Measurements from ENCODE around the gene NEK7.

NEK7 gene

GRCh38 chr1:198206292-198206691 lies 49.5 kb downstream of the NEK7 start:
- no CpG with 5 or more reads among the region's 3 CpGs for WGBS, 2 donors (ENCODE audit: extremely low coverage in 2 of 2, insufficient read length in 2 of 2, insufficient replicate concordance in 1 of 2)
- no peak overlapping the region for H2BK12ac ChIP-seq (ENCODE audit: low read length)
- no peaks in the 10 kb centered on the region for H3K36me3 ChIP-seq (replicated peaks in 1 of 2; ENCODE audit: control insufficient read depth in 2 of 2, insufficient read depth in 2 of 2, low read length in 2 of 2)
- no peak overlapping the region for H4K8ac ChIP-seq (ENCODE audit: low read depth, low read length)
- H3K4me2 ChIP-seq (ENCODE audit: insufficient read depth, low read length, poor library complexity, severe bottlenecking) = no peak overlapping the region
- H3K14ac ChIP-seq (ENCODE audit: low read length) = no peak overlapping the region
- H2BK15ac ChIP-seq (ENCODE audit: low read length) = no peak overlapping the region
- no peak overlapping the region for H2AK5ac ChIP-seq (ENCODE audit: low read depth, low read length)
- no peak overlapping the region for H3K4ac ChIP-seq (ENCODE audit: low read length)
- H4K91ac ChIP-seq (ENCODE audit: low read depth, low read length, poor library complexity) = no peak overlapping the region
- no peak overlapping the region for H3K9ac ChIP-seq (ENCODE audit: low read depth, low read length, poor library complexity)
- H3K23ac ChIP-seq (ENCODE audit: low read depth, low read length, poor library complexity) = no peak overlapping the region
- no peak overlapping the region for H3K27ac ChIP-seq (replicated peaks; ENCODE audit: low read length)
- no peak for DNase-seq (ENCODE audit: low spot score)
- H2BK120ac ChIP-seq (ENCODE audit: low read depth, low read length) = no peak overlapping the region
- H3K18ac ChIP-seq (ENCODE audit: low read length) = no peak overlapping the region
- H3K9me3 ChIP-seq (replicated peaks in 1 of 2; ENCODE audit: control insufficient read depth in 2 of 2, insufficient read depth in 1 of 2, low read depth in 1 of 2, low read length in 2 of 2) = peaks cover 0 to 2% of the 10 kb centered on the region in 2 donors
- no peak overlapping the region for H2AFZ ChIP-seq (ENCODE audit: low read length)
- no peaks in the 10 kb centered on the region for H3K27me3 ChIP-seq (ENCODE audit: control insufficient read depth in 3 of 3, insufficient read depth in 3 of 3, low read depth in 1 of 3, low read length in 3 of 3)
- H3K79me1 ChIP-seq (ENCODE audit: low read depth, low read length) = no peaks in the 10 kb centered on the region
- H2BK5ac ChIP-seq (ENCODE audit: low read length) = no peak overlapping the region
- peaks cover 0 to 4% of the 10 kb centered on the region in 2 donors for H3K4me1 ChIP-seq (ENCODE audit: control insufficient read depth in 2 of 2, insufficient read depth in 1 of 2, low read depth in 1 of 2, low read length in 2 of 2)
- H3K4me3 ChIP-seq (ENCODE audit: low read length in 2 of 2) = no peak overlapping the region

- peak overlapping the region in 1 of 2 donors; percentile 19 for H3K4me3 ChIP-seq (ENCODE audit: low read length in 2 of 2)
Measured at GRCh38 chr1:198211696-198212095, 54.9 kb downstream of the NEK7 start.

GRCh38 chr1:198212126-198212525 lies 55.3 kb downstream of the NEK7 start:
- H3K9ac ChIP-seq (ENCODE audit: low read depth, low read length, poor library complexity) = no peak overlapping the region
- peak overlapping the region in 1 of 2 donors; percentile 19 for H3K4me3 ChIP-seq (ENCODE audit: low read length in 2 of 2)

More at GRCh38 chr1:198211696-198212095, 54.9 kb downstream of the NEK7 start:
- WGBS, 2 donors (ENCODE audit: extremely low coverage in 2 of 2, insufficient read length in 2 of 2, insufficient replicate concordance in 1 of 2) = no CpG with 5 or more reads among the region's 11 CpGs
- Histone ChIP-seq H3K9ac (ENCODE audit: low read depth, low read length, poor library complexity) (no peak overlapping the region), H3K14ac (ENCODE audit: low read length) (no peak overlapping the region), H2AK5ac (ENCODE audit: low read depth, low read length) (no peak overlapping the region), H2BK12ac (ENCODE audit: low read length) (no peak overlapping the region), H3K18ac (ENCODE audit: low read length) (no peak overlapping the region), H3K4me2 (ENCODE audit: insufficient read depth, low read length, poor library complexity, severe bottlenecking) (no peak overlapping the region), H2BK5ac (ENCODE audit: low read length) (no peak overlapping the region), H4K8ac (ENCODE audit: low read depth, low read length) (no peak overlapping the region), H3K27ac (replicated peaks; ENCODE audit: low read length) (no peak overlapping the region), H3K4me1 (ENCODE audit: control insufficient read depth in 2 of 2, insufficient read depth in 1 of 2, low read depth in 1 of 2, low read length in 2 of 2) (no peaks in the 10 kb centered on the region), H4K91ac (ENCODE audit: low read depth, low read length, poor library complexity) (no peak overlapping the region), H3K9me3 (replicated peaks in 1 of 2; ENCODE audit: control insufficient read depth in 2 of 2, insufficient read depth in 1 of 2, low read depth in 1 of 2, low read length in 2 of 2) (peaks cover 9 to 45% of the 10 kb centered on the region in 2 donors), H3K79me1 (ENCODE audit: low read depth, low read length) (no peaks in the 10 kb centered on the region), H2BK15ac (ENCODE audit: low read length) (no peak overlapping the region), H2BK120ac (ENCODE audit: low read depth, low read length) (no peak overlapping the region), H3K27me3 (ENCODE audit: control insufficient read depth in 3 of 3, insufficient read depth in 3 of 3, low read depth in 1 of 3, low read length in 3 of 3) (no peaks in the 10 kb centered on the region), H2AFZ (ENCODE audit: low read length) (no peak overlapping the region), H3K36me3 (replicated peaks in 1 of 2; ENCODE audit: control insufficient read depth in 2 of 2, insufficient read depth in 2 of 2, low read length in 2 of 2) (peaks cover 10 to 13% of the 10 kb centered on the region in 2 donors), H3K23ac (ENCODE audit: low read depth, low read length, poor library complexity) (no peak overlapping the region), H3K4ac (ENCODE audit: low read length) (no peak overlapping the region)
- no peak for DNase-seq (ENCODE audit: low spot score)

GRCh38 chr1:198212675-198213074 lies 55.9 kb downstream of the NEK7 start:
- Histone ChIP-seq H3K9me3 (replicated peaks in 1 of 2; ENCODE audit: control insufficient read depth in 2 of 2, insufficient read depth in 1 of 2, low read depth in 1 of 2, low read length in 2 of 2) (peaks cover 9 to 48% of the 10 kb centered on the region in 2 donors), H3K14ac (ENCODE audit: low read length) (no peak overlapping the region), H4K8ac (ENCODE audit: low read depth, low read length) (no peak overlapping the region), H3K27ac (replicated peaks; ENCODE audit: low read length) (no peak overlapping the region), H3K4me2 (ENCODE audit: insufficient read depth, low read length, poor library complexity, severe bottlenecking) (no peak overlapping the region), H2AFZ (ENCODE audit: low read length) (no peak overlapping the region), H2BK12ac (ENCODE audit: low read length) (no peak overlapping the region), H2BK5ac (ENCODE audit: low read length) (no peak overlapping the region), H3K9ac (ENCODE audit: low read depth, low read length, poor library complexity) (no peak overlapping the region), H4K91ac (ENCODE audit: low read depth, low read length, poor library complexity) (no peak overlapping the region), H3K4me1 (ENCODE audit: control insufficient read depth in 2 of 2, insufficient read depth in 1 of 2, low read depth in 1 of 2, low read length in 2 of 2) (no peaks in the 10 kb centered on the region), H3K4me3 (ENCODE audit: low read length in 2 of 2) (peak overlapping the region in 1 of 2 donors; percentile 41), H3K23ac (ENCODE audit: low read depth, low read length, poor library complexity) (no peak overlapping the region), H3K18ac (ENCODE audit: low read length) (no peak overlapping the region), H2AK5ac (ENCODE audit: low read depth, low read length) (no peak overlapping the region), H3K27me3 (ENCODE audit: control insufficient read depth in 3 of 3, insufficient read depth in 3 of 3, low read depth in 1 of 3, low read length in 3 of 3) (no peaks in the 10 kb centered on the region), H2BK15ac (ENCODE audit: low read length) (no peak overlapping the region), H3K4ac (ENCODE audit: low read length) (no peak overlapping the region), H3K36me3 (replicated peaks in 1 of 2; ENCODE audit: control insufficient read depth in 2 of 2, insufficient read depth in 2 of 2, low read length in 2 of 2) (peaks cover 10 to 13% of the 10 kb centered on the region in 2 donors), H2BK120ac (ENCODE audit: low read depth, low read length) (no peak overlapping the region), H3K79me1 (ENCODE audit: low read depth, low read length) (no peaks in the 10 kb centered on the region)
- no peak for DNase-seq (ENCODE audit: low spot score)
- WGBS, 2 donors (ENCODE audit: extremely low coverage in 2 of 2, insufficient read length in 2 of 2, insufficient replicate concordance in 1 of 2) = no CpG with 5 or more reads among the region's 3 CpGs

More at GRCh38 chr1:198212126-198212525, 55.3 kb downstream of the NEK7 start:
- Histone ChIP-seq H3K4ac (ENCODE audit: low read length) (no peak overlapping the region), H3K79me1 (ENCODE audit: low read depth, low read length) (no peaks in the 10 kb centered on the region), H3K14ac (ENCODE audit: low read length) (no peak overlapping the region), H3K27me3 (ENCODE audit: control insufficient read depth in 3 of 3, insufficient read depth in 3 of 3, low read depth in 1 of 3, low read length in 3 of 3) (no peaks in the 10 kb centered on the region), H2AFZ (ENCODE audit: low read length) (no peak overlapping the region), H2BK15ac (ENCODE audit: low read length) (no peak overlapping the region), H3K36me3 (replicated peaks in 1 of 2; ENCODE audit: control insufficient read depth in 2 of 2, insufficient read depth in 2 of 2, low read length in 2 of 2) (peaks cover 10 to 13% of the 10 kb centered on the region in 2 donors), H4K8ac (ENCODE audit: low read depth, low read length) (no peak overlapping the region), H3K27ac (replicated peaks; ENCODE audit: low read length) (no peak overlapping the region), H3K4me2 (ENCODE audit: insufficient read depth, low read length, poor library complexity, severe bottlenecking) (no peak overlapping the region), H3K4me1 (ENCODE audit: control insufficient read depth in 2 of 2, insufficient read depth in 1 of 2, low read depth in 1 of 2, low read length in 2 of 2) (no peaks in the 10 kb centered on the region), H3K23ac (ENCODE audit: low read depth, low read length, poor library complexity) (no peak overlapping the region), H2AK5ac (ENCODE audit: low read depth, low read length) (no peak overlapping the region), H2BK12ac (ENCODE audit: low read length) (no peak overlapping the region), H2BK120ac (ENCODE audit: low read depth, low read length) (no peak overlapping the region), H2BK5ac (ENCODE audit: low read length) (no peak overlapping the region), H3K18ac (ENCODE audit: low read length) (no peak overlapping the region), H3K9me3 (replicated peaks in 1 of 2; ENCODE audit: control insufficient read depth in 2 of 2, insufficient read depth in 1 of 2, low read depth in 1 of 2, low read length in 2 of 2) (peaks cover 9 to 48% of the 10 kb centered on the region in 2 donors), H4K91ac (ENCODE audit: low read depth, low read length, poor library complexity) (no peak overlapping the region)
- DNase-seq (ENCODE audit: low spot score) = no peak
- WGBS, 2 donors (ENCODE audit: extremely low coverage in 2 of 2, insufficient read length in 2 of 2, insufficient replicate concordance in 1 of 2) = no CpG with 5 or more reads among the region's 8 CpGs
